HepG2 (cell line): ENCODE measurements around the gene DLL3. TPM values are rescaled to one million over a fixed set of nuclear protein-coding genes. Genes with fewer than 3 reads are reported as not detected.

Experiments
- ADNP ChIP-seq: sonication (generic); formaldehyde crosslinking; IDR thresholded peaks from 2 replicates; pipeline ENCODE4 v1.4.0; 2020; ENCODE audit warnings: missing genetic modification reagents
- BRCA1 ChIP-seq: sonication (generic); formaldehyde crosslinking; IDR thresholded peaks from 2 replicates; pipeline ENCODE4 v1.4.0; 2020; ENCODE audit warnings: missing genetic modification reagents
- EHMT2 ChIP-seq: fragments of 200-600 bp; sonication (generic); IDR thresholded peaks from 2 replicates; pipeline ENCODE4 v1.7.0; 2017; ENCODE audit warnings: antibody characterized with exemption, low read depth, low read length, borderline replicate concordance
- FOXC1 ChIP-seq: sonication (generic); formaldehyde crosslinking; IDR thresholded peaks from 2 replicates; pipeline ENCODE4 v1.8.0; 2022; ENCODE audit warnings: mild to moderate bottlenecking, missing genetic modification reagents, borderline replicate concordance
- IKZF5 ChIP-seq: IDR thresholded peaks from 2 replicates; pipeline ENCODE4 v1.6.1; 2018; ENCODE audit warnings: missing genetic modification reagents, mild to moderate bottlenecking, missing compliant biosample characterization
- NR1H2 ChIP-seq: sonication (generic); formaldehyde crosslinking; IDR thresholded peaks from 2 replicates; pipeline ENCODE4 v1.8.1; 2022; ENCODE audit warnings: low read depth, missing genetic modification reagents, borderline replicate concordance
- NR2C2 ChIP-seq: sonication (generic); formaldehyde crosslinking; IDR thresholded peaks from 2 replicates; pipeline ENCODE4 v1.4.0; 2020; ENCODE audit warnings: missing genetic modification reagents, mild to moderate bottlenecking, moderate library complexity, borderline replicate concordance
- NR3C1 ChIP-seq: sonication (generic); formaldehyde crosslinking; IDR thresholded peaks from 2 replicates; pipeline ENCODE4 v1.4.0; 2020; ENCODE audit warnings: missing genetic modification reagents
- ZBTB44 ChIP-seq: sonication (generic); formaldehyde crosslinking; IDR thresholded peaks from 2 replicates; pipeline ENCODE4 v1.4.0; 2020; ENCODE audit warnings: missing genetic modification reagents
- ZC3H13 ChIP-seq: sonication (generic); formaldehyde crosslinking; IDR thresholded peaks from 2 replicates; pipeline ENCODE4 v1.8.1; 2023; ENCODE audit warnings: mild to moderate bottlenecking, missing genetic modification reagents, moderate library complexity
- ZIK1 ChIP-seq: sonication (generic); formaldehyde crosslinking; IDR thresholded peaks from 2 replicates; pipeline ENCODE4 v1.5.0; 2020; ENCODE audit warnings: mild to moderate bottlenecking, low read depth, missing genetic modification reagents, borderline replicate concordance
- ZNF275 ChIP-seq: sonication (generic); formaldehyde crosslinking; IDR thresholded peaks from 2 replicates; pipeline ENCODE4 v1.8.0; 2022; ENCODE audit warnings: missing genetic modification reagents, mild to moderate bottlenecking, inconsistent platforms, borderline replicate concordance
- ZNF331 ChIP-seq: sonication (generic); formaldehyde crosslinking; IDR thresholded peaks from 2 replicates; pipeline ENCODE4 v1.4.0; 2020; ENCODE audit warnings: missing genetic modification reagents
- ZNF354B ChIP-seq: sonication (generic); formaldehyde crosslinking; IDR thresholded peaks from 2 replicates; pipeline ENCODE4 v1.8.0; 2022; ENCODE audit warnings: mild to moderate bottlenecking, missing genetic modification reagents
- ZNF557 ChIP-seq: sonication (generic); formaldehyde crosslinking; IDR thresholded peaks from 2 replicates; pipeline ENCODE4 v1.4.0; 2020; ENCODE audit warnings: missing genetic modification reagents
- ZNF558 ChIP-seq: sonication (generic); formaldehyde crosslinking; IDR thresholded peaks from 2 replicates; pipeline ENCODE4 v1.9.0; 2022; ENCODE audit warnings: mild to moderate bottlenecking, missing genetic modification reagents, borderline replicate concordance
- ZNF564 ChIP-seq: sonication (generic); formaldehyde crosslinking; IDR thresholded peaks from 2 replicates; pipeline ENCODE4 v1.8.1; 2023; ENCODE audit warnings: mild to moderate bottlenecking, missing genetic modification reagents
- ZNF607 ChIP-seq: sonication (generic); formaldehyde crosslinking; IDR thresholded peaks from 2 replicates; pipeline ENCODE4 v1.5.1; 2020; ENCODE audit warnings: missing genetic modification reagents, mild to moderate bottlenecking, borderline replicate concordance
- ZNF781 ChIP-seq: sonication (generic); formaldehyde crosslinking; IDR thresholded peaks from 2 replicates; pipeline ENCODE4 v1.5.1; 2020; ENCODE audit warnings: borderline replicate concordance, mild to moderate bottlenecking, missing genetic modification reagents; ENCODE audit errors: not compliant biosample characterization
- ZSCAN31 ChIP-seq: sonication (generic); formaldehyde crosslinking; IDR thresholded peaks from 2 replicates; pipeline ENCODE4 v1.5.0; 2020; ENCODE audit warnings: low read depth, mild to moderate bottlenecking, missing genetic modification reagents
- polyA plus RNA-seq, 8 experiments: library from polyadenylated mRNA; depleted of rRNA in 3 of 8; stranded (reverse) in 7 of 8; unstranded in 1 of 8; fragments of >200 nt; fragmentation: Illumina TruSeq in 4 of 8; extraction: Trizol in 4 of 8; gene quantifications; 2 replicates each; pipeline versions ENCODE4 v1.2.1 to v1.2.3, GENCODE V29; 2011 to 2016; ENCODE audit warnings: low read depth in 4 of 8, missing spikeins in 1 of 8, mixed read lengths in 1 of 8; ENCODE audit not compliant: insufficient read depth in 1 of 8
- total RNA-seq, 5 experiments: library from RNA; depleted of rRNA; stranded (reverse); fragments of >200 nt; fragmentation: Illumina TruSeq; extraction: Trizol; gene quantifications; 2 replicates each; pipeline ENCODE4 v1.2.3, GENCODE V29; 2016; ENCODE audit warnings: low read depth in 1 of 5
- TF ChIP-seq, protein P1 (sequence below): sonication (generic); formaldehyde crosslinking; conservative IDR thresholded peaks from 2 replicates; pipeline ENCODE4 v1.4.0; 2020; ENCODE audit warnings: mild to moderate bottlenecking, missing genetic modification reagents, moderate library complexity

DLL3 gene
- total and polyA plus RNA-seq, 2 of the 13 experiments (the other 11 are each of a cell fraction or from before 2014, with no cell fraction given) = 0.35 to 0.55 TPM

GRCh38 chr19:39502640-39503417 lies 4.1 kb downstream of the DLL3 start (continued):
- TF ChIP-seq, protein P1, sequence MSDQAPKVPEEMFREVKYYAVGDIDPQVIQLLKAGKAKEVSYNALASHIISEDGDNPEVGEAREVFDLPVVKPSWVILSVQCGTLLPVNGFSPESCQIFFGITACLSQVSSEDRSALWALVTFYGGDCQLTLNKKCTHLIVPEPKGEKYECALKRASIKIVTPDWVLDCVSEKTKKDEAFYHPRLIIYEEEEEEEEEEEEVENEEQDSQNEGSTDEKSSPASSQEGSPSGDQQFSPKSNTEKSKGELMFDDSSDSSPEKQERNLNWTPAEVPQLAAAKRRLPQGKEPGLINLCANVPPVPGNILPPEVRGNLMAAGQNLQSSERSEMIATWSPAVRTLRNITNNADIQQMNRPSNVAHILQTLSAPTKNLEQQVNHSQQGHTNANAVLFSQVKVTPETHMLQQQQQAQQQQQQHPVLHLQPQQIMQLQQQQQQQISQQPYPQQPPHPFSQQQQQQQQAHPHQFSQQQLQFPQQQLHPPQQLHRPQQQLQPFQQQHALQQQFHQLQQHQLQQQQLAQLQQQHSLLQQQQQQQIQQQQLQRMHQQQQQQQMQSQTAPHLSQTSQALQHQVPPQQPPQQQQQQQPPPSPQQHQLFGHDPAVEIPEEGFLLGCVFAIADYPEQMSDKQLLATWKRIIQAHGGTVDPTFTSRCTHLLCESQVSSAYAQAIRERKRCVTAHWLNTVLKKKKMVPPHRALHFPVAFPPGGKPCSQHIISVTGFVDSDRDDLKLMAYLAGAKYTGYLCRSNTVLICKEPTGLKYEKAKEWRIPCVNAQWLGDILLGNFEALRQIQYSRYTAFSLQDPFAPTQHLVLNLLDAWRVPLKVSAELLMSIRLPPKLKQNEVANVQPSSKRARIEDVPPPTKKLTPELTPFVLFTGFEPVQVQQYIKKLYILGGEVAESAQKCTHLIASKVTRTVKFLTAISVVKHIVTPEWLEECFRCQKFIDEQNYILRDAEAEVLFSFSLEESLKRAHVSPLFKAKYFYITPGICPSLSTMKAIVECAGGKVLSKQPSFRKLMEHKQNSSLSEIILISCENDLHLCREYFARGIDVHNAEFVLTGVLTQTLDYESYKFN = no peak
- TF ChIP-seq ADNP (CRISPR knock-in tag) = no peak
- TF ChIP-seq NR2C2 (CRISPR knock-in tag) = peak; percentile 49
- peak; percentile 93; the same call in 1 of the 2 replicates for TF ChIP-seq ZNF275
- peak; percentile 87 for TF ChIP-seq BRCA1
- no peak for TF ChIP-seq NR3C1
- TF ChIP-seq ZNF781 (CRISPR knock-in tag) = peak; percentile 96
- TF ChIP-seq ZNF564 (CRISPR knock-in tag) = peak; percentile 97
- TF ChIP-seq ZC3H13 (CRISPR knock-in tag) = peak; percentile 94
- TF ChIP-seq EHMT2 = no peak
- TF ChIP-seq ZSCAN31 (CRISPR knock-in tag) = peak; percentile 78; the same call in 1 of the 2 replicates
- TF ChIP-seq ZNF607 (CRISPR knock-in tag) = peak; percentile 99
- TF ChIP-seq NR1H2 (CRISPR knock-in tag) = peak; percentile 97
- peak; percentile 90; the same call in 1 of the 2 replicates for TF ChIP-seq ZNF557 (CRISPR knock-in tag)
- peak; percentile 98 for TF ChIP-seq ZNF354B (CRISPR knock-in tag)
- TF ChIP-seq ZNF558 (CRISPR knock-in tag) = peak; percentile 98; the same call in 1 of the 2 replicates
- TF ChIP-seq IKZF5 (CRISPR knock-in tag) = peak; percentile 77; the same call in 1 of the 2 replicates
- TF ChIP-seq FOXC1 = peak; percentile 98; the same call in 1 of the 2 replicates
- TF ChIP-seq ZIK1 (CRISPR knock-in tag) = peak; percentile 100
- TF ChIP-seq ZNF331 = peak; percentile 93
- peak; percentile 95 for TF ChIP-seq ZBTB44 (CRISPR knock-in tag)
